HG02571 (cell line): ENCODE data around the gene RPS26.
"Not testable (repeated sequence)": the region's sequence is repeated elsewhere in the genome, so short reads cannot be mapped to it uniquely, and the experiment has no call there.

ENCODE experiments used
- ATAC-seq: cut with Tn5 transposase; IDR thresholded peaks from one replicate; pipeline ENCODE4 v1.9.1; 2021; ENCODE audit warnings: mild to moderate bottlenecking, moderate library complexity; ENCODE audit not compliant: unreplicated experiment

The RPS26 gene

DNA sequence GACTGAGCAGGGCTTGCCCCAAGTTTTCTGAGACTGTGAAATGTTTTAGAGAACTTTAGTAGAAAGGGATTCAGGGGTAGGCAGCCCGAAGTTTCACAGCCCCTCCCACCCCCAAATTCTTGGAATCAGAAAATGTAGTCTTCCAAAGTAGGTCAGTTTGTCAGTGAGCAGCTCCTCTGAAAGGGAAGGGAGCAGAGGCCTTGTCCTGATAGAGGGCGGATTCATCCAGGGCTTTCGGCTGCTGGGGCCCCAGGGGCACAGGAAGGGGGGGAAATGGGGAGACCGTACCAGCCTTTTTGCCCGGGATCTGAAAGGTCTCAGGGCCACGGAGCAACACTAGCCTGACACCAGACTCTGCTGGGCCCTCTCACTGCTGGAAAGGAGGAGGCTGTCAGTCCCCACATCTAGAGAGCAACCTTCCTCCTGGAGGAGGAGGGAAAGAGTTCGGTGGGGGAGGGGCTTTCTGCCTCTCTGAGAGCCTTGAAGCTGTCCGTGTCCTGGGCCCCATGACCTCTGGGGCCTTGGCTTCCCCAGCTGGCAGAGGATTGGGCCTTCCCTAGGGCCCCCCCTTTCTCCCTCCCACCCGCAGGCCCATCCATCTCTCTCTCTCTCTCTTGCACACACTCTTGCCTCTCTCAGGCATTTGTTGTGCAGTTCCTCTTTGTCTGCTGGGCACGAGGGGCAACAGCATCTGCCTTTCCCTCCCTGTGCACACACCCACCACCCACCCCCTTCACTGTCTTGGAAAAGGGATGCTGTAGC is 21.1 kb upstream of the RPS26 start, which contains the start of gene IKZF4:
TSS of gene IKZF4 (plus strand) at position 621 of the 762 bp plus-strand sequence. CDS start 451 bp downstream, outside the sequence.
- ATAC-seq: no peak

DNA sequence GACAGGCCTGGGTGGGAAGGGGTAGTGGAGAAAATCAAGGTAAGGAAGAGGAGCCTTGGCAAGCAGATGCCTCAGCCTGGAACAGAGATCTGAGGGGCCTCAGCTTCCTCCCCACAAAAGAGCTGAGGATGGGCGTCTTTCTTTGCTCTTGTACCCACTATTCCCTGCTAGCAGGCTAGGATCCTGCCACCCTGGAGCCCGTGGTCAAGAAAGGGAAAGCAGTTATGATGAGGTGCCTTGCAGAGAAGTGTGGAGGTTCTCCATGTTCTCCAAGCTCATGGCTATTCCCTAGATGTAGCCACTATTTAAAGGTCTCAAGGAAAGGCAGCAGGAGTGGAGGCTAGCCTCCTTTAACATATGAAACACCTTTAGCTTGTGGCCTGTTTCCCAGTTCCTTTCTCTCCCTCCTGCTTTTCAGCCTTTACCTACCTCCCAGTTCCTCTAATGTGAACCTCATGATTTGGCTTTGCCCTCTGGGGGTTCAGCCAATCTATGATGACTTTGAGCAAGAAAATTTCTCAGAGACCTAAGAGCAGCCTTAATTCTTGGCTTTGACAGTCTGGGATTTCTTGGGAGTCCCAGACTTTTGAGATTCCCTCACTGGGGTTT is 19.7 kb upstream of the RPS26 start:
- ATAC-seq: no peak

DNA sequence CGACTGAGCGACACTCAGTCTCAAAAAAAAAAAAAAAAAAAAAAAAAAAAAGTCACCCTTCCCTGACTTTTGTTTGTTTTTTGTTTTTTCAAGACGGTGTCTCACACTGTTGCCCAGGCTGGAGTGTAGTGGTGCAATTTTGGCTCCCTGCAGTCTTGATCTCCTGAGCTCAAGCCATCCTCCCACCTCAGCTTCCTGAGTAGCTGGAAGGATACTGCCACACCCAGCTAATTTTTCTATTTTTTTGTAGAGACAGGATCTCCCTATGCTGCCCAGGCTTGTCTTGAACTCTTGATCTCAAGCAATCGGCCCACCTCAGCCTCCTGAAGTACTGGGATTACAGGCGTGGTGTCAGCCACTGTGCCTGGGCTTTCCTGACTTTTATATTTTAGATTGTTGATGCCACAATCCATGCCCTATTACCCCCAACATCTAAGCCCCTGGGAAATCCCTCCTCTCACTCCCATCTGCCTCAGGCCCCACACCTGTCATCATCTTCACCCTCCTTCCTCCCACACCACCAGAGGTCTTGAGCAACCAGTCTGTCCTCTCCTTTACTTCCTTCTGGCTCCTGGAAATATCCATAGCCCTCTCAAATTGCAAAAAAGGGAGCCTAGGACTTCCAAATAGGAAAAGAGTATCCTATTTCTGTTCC is 13.1 kb upstream of the RPS26 start:
- ATAC-seq: no peak

DNA sequence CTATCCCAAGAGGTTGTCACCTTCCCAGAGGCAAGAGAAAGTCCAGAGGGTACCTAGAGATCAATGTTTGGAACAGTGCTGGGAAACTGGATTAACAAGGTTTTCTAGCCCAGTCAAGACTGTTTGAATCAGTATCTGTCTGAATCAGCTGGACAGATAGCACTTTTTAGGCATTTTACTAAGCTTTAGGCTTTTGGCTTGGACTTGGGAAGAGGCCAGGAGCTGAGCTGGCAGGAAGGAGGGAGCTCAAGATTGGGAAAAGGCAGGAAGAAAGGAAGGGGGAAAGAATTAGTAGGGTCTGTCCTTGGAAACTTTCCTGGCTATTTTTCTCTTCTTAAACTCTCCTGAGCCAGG is 12.6 kb upstream of the RPS26 start:
- no peak for ATAC-seq

DNA sequence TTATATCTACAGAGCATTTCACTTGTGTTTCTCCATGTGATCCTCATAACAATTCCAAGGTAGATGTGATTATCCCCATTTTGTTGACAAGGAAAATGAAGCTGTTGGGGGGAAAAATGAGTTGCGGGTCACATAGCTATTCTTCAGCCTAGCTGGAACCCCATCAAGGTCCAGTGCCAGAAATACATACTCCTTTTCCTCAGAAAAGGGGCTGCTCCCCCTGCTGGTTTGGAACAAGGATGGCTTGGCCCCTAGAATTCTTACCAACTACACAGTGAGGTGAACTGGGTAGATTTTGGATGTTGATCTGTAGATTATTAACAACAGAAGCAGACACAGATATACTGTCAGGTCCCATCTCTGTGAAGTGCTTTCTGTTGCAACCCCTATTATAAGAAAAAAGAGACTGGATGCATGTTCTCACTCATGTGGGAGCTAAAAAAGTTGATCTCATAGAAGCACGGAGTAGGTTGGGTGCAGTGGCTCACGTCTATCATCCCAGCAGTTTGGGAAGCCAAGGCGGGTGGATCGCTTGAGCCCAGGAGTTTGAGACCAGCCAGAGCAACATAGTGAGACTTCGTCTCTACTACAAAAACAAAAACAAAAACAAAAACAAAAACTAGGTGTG is 11.9 kb upstream of the RPS26 start:
- ATAC-seq: no peak

DNA sequence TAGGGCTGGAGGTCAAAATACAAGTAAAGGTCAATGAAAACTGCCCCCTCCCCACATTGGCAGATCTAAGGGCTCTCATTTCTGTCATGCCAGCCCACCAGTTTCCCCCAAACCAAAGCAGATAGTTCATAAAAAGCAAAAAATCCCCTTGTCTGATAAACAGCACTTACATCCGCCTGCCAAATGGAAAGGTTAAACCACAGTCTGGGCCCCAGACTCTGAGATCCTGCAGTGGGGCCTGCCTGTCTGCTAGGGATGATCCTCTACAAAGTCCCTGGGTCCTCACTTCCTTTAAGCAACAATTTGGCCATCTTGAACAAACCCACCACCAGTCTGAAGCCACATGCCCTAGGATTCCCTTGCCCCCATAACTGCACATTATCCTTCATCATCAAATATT is 9.7 kb upstream of the RPS26 start:
- no peak for ATAC-seq

DNA sequence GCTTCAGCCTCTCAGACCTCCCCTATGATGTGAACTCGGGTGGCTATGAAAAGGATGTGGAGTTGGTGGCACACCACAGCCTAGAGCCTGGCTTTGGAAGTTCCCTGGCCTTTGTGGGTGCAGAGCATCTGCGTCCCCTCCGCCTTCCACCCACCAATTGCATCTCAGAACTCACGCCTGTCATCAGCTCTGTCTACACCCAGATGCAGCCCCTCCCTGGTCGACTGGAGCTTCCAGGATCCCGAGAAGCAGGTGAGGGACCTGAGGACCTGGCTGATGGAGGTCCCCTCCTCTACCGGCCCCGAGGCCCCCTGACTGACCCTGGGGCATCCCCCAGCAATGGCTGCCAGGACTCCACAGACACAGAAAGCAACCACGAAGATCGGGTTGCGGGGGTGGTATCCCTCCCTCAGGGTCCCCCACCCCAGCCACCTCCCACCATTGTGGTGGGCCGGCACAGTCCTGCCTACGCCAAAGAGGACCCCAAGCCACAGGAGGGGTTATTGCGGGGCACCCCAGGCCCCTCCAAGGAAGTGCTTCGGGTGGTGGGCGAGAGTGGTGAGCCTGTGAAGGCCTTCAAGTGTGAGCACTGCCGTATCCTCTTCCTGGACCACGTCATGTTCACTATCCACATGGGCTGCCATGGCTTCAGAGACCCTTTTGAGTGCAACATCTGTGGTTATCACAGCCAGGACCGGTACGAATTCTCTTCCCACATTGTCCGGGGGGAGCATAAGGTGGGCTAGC is 7.0 kb upstream of the RPS26 start:
- ATAC-seq: no peak

DNA sequence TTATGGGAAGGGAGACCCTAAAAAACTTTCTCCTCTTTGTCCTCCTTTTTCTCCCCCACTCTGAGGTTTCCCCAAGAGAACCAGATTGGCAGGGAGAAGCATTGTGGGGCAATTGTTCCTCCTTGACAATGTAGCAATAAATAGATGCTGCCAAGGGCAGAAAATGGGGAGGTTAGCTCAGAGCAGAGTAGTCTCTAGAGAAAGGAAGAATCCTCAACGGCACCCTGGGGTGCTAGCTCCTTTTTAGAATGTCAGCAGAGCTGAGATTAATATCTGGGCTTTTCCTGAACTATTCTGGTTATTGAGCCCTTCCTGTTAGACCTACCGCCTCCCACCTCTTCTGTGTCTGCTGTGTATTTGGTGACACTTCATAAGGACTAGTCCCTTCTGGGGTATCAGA is 4.6 kb upstream of the RPS26 start:
- ATAC-seq: no peak

DNA sequence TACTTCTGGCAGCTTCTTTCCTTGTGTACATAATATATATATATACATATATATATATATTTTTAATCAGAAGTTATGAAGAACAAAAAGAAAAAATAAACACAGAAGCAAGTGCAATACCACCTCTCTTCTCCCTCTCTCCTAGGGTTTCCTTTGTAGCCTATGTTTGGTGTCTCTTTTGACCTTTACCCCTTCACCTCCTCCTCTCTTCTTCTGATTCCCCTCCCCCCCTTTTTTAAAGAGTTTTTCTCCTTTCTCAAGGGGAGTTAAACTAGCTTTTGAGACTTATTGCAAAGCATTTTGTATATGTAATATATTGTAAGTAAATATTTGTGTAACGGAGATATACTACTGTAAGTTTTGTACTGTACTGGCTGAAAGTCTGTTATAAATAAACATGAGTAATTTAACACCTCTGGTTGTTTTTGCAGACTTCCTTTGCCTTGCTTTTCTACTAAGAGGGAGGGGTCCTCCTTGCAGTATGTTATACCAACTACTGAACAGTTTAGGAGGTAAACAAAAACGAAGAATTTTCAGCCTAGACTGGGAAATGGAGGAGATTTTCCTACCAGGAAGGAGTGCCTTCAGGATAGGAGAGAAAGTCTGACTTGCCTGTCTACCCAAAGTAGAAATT is 3.6 kb upstream of the RPS26 start:
- no peak for ATAC-seq

DNA sequence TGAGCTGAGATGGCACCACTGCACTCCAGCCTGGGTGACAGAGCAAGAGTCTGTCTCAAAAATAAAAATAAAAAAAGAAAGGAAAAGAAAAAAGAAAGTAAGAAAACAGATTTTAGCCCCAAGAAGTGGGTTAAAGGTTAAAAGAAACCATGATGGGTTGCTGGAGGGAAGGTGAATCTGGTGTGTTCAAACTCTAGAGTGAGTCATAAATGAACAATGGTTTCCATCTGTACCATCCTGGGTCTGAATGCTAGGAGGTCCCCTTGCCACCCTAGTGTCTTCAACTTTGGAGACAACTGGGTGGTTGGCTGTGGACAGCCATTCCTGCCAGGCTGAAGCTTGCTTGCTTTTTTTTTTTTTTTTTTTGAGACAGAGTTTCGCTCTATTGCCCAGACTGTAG is 1.6 kb upstream of the RPS26 start:
- ATAC-seq: no peak

DNA sequence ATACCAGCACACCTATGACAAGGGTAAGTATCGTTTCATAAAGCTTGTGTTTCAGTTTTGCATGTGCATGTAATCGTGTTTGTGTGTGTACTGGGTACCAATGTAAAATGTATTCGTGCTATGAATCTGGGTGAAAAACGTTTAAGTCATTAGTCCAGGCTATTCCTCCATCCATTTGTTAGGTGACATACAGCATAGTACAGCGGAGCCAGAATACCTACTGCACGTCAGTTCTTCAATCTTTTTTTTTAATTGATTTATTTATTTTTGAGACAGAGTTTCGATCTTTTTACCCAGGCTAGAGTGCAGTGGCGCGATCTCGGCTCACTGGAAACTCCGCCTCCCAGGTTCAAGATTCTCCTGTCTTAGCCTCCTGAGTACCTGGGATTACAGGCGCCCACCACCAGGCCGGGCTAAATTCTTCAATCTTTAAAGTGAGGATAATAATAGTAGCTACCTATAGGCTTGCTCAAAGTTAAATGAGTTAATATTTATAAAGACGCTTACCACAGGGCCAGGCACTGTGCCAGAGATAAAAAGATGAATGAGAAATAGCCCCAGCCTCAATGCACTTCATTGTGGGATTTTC is 661 bp upstream of the RPS26 start:
- no peak for ATAC-seq

DNA sequence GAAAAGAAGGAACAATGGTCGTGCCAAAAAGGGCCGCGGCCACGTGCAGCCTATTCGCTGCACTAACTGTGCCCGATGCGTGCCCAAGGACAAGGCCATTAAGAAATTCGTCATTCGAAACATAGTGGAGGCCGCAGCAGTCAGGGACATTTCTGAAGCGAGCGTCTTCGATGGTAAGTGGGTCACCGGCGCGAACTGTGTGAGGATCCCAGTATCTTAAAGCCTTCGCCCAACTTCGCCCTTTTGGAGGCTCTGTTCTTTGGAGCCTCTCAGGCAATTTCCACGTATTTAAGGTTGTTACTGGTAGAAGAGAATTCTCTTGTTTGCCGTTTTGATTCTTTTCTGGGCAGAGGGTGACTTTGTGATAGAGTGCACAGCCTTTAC is 704 bp downstream of the RPS26 start:
- ATAC-seq: not testable (repeated sequence)

DNA sequence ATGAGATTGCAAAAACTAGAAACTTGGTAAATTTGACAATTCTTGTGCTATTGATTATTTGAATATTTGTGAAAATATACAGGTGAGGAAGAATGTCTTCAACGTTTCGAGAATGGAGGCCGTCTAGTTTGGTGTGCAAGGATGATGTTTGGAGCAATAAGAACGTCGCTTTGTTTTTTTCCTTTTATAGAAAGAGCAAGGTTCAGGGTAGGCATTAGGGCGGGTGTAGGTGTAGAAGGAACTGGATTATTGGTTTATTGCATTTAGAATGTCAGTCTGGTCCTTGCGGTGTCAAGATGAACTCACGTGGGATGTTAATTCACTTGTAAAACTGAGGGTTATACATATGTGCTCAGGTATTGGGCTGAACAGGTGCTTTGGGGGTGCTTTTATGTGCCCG is 1.1 kb downstream of the RPS26 start:
- ATAC-seq: no peak

DNA sequence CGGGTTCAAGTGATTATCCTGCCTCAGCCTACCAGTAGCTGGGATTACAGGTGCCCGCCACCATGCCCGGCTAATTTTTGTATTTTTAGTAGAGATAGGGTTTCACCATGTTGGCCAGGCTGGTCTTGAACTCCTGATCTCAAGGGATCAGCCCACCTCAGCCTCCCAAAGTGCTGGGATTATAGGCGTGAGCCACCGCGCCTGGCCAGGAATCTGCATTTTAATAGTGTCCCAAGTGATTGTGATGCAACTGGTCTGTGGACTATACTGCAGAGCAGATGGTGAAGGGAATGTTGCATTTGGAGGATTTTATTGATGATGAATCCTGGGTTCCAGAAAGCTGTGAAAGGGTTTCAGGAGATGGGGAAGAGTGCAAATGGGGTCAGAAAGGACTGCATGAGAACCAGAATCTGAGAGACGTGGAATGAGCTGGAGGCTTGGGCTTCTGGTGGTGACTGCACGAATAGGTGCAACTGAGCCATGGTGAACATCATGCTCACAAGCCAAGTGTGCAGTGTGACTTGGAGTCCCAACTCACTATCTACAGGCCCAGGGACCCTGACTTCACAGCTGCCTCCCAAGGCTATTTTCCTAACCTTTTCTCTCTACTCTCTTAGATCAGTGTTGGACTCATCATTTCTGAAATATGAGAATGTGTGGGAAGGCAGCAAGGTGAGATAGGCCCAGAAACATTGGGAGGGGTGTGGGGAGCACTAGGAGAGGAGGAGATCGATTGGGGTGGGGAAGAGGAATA is 4.5 kb downstream of the RPS26 start:
- ATAC-seq: no peak

DNA sequence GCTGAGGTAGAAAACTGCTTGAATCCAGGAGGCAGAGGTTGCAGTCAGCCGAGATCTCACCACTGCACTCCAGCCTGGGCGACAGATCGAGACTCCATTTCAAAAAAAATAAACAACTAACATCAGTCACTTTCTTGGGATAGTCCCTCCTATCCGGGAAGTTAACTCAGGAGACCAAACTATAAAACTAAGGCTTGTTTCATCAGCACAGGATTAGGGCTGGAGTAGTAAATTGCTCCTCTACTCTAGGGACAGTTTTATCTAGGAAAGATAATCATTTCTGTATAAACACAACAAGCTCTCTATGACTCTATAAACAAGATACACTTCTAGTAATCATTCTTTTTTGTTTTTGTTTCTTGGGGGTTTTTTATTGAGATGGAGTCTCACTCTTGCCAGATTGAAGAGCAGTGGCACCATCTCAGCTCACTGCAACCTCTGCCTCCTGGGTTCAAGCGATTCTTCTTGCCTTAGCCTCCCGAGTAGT is 11.7 kb downstream of the RPS26 start:
- ATAC-seq: no peak

DNA sequence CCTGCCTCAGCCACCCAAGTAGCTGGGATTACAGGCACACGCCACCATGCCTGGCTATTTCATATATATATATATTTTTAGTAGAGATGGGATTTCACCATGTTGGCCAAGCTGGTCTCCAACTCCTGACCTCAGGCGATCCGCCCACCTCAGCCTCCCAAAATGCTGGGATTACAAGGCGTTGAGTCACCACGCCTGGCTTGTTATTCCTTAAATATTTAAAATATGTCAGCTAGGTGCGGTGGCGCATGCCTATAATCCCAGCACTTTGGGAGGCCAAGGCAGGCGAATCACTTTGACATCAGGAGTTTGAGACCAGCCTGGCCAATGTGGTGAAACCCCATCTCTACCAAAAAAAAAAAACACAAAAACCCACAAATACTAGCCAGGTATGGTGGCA is 18.2 kb downstream of the RPS26 start:
- not testable (repeated sequence) for ATAC-seq

DNA sequence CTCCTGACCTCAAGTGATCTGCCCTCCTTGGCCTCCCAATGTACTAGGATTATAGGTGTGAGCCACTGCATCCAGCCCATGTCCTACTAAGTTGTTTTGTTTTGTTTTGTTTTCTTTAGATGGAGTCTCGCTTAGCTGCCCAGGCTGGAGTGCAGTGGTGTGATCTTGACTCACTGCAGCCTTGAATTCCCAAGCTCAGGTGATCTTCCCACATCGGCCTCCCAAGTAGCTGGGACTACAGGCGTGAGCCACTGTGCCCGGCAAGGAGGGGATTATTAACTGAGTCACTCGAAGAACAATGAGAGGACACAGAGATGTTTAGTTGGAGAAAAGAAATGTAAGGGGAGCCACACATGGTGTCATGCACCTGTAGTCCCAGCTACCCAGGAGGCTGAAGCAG is 20.3 kb downstream of the RPS26 start:
- no peak for ATAC-seq

DNA sequence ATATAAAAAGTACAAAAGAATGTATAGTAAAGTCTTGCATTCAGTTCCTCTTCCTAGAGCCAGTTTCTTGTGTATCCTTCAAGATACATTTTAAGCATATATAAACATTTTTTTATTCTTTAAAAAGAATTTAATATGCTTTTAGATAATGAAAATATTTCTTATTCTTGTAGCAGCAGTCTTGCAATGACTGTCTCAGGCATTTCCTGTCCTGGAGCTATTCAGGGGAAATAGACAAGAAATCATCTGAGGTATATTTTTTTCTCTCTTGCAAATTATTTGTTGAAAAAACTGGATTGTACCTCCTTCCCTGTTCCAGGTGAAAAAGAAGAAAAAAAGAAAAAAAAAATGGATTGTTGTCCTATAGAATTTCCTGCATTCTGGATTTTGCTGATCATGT is 21.3 kb downstream of the RPS26 start:
- ATAC-seq: no peak

DNA sequence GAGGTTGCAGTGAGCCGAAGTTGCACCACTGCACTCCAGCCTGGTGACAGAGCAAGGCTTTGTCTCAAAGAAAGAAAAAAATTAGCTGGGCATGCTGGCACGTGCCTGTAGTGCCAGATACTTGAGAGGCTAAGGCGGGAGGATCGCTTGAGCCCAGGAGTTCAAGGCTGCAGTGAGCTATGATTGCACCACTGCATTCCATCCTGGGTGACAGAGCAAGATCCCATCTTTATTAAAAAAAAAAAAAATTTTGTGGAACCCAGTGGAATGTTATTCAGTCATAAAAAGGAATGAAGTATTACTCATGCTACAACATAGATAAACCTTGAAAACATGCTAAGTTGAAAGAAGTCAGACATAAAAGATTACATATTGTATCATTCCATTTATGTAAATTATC is 29.9 kb downstream of the RPS26 start:
- ATAC-seq: no peak
